Measurements from ENCODE around the gene ESX1. TPM values are rescaled to one million over a fixed set of nuclear protein-coding genes. Genes with fewer than 3 reads are reported as not detected.
"Not testable (repeated sequence)": the region's sequence is repeated elsewhere in the genome, so short reads cannot be mapped to it uniquely, and the experiment has no call there.

The ESX1 gene
- total RNA-seq, 4 donors from 2014 or later, result not detected

DNA sequence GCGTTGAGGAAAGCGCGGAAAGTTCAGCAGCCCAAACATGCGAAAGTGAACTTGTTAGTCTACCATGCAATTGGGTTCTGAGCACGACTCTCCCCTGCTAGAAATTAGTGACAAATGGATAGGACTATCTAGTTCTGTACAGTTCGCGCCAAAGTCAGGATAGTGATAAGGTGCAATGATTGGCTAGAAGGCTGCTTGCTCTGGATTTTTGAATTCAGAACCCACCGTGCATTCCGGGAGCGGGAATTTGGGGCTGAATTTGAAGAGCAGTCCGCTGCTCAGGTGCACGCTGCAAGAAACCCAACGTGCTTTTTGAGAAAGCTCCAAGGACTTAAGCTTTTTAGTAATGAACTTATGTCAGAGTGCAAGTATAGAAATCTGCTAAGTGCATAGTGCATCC, 732 bp upstream of the ESX1 start:
- Histone ChIP-seq H3K36me3 (no peaks in the 10 kb centered on the region), H3K27ac (no peak overlapping the region), H3K9me3 (no peaks in the 10 kb centered on the region), H3K4me3 (no peak overlapping the region), H3K27me3 (no peaks in the 10 kb centered on the region), H3K4me1 (peaks cover 0 to 7% (median 0%) of the 10 kb centered on the region in 4 donors)
- no peak for DNase-seq
- TF ChIP-seq, protein P1, sequence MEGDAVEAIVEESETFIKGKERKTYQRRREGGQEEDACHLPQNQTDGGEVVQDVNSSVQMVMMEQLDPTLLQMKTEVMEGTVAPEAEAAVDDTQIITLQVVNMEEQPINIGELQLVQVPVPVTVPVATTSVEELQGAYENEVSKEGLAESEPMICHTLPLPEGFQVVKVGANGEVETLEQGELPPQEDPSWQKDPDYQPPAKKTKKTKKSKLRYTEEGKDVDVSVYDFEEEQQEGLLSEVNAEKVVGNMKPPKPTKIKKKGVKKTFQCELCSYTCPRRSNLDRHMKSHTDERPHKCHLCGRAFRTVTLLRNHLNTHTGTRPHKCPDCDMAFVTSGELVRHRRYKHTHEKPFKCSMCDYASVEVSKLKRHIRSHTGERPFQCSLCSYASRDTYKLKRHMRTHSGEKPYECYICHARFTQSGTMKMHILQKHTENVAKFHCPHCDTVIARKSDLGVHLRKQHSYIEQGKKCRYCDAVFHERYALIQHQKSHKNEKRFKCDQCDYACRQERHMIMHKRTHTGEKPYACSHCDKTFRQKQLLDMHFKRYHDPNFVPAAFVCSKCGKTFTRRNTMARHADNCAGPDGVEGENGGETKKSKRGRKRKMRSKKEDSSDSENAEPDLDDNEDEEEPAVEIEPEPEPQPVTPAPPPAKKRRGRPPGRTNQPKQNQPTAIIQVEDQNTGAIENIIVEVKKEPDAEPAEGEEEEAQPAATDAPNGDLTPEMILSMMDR (IDR thresholded peaks at IDR 0.05), result no peak
- TF ChIP-seq POLR2A (IDR thresholded peaks at IDR 0.05), result no peak

DNA sequence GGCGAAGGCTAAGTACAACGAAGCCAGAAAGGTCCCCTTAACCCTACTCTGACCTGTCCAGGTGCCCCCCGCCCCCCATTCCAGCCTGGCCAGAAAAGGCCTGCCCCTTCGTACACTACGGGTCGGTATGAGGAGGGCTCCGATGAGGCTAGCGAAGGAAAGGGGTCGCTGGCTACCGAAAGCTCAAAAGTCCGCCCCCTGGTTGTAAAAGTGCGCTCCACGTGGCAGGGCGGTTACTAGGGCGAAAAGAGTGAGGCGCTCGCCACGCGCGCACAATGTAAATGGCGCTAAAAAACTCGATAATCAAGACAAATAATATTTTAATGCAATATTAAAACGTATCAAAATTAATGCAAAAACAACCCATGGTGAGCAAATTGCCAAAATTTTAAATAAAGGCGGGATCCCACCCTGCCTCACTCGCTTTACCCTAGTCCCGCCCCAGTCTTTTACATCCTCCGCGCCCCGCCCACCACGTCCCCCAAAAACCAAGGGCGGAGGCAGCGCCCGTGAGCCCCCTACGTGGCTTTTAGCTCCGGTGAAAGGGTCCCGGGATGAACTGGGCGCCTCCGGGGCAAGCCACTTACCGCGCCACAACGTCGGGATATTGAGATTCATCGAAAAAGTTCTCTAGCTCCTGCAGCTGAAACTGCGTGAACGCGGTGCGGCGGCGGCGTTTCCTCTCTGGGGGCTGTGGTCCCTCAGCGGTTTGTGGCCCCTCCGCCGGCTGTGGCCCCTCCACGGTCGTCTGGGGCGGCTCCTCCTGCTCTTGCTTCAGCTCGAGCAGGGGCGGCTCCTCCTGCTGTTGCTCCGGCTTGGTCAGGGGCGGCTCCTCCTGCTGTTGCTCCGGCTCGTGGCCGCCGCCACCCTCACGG, 929 bp downstream of the ESX1 start:
- no peak overlapping the region for H3K4me3 ChIP-seq
- no peak for TF ChIP-seq POLR2A (IDR thresholded peaks at IDR 0.05)
- TF ChIP-seq, protein P1 (IDR thresholded peaks at IDR 0.05), result no peak
- H3K27me3 ChIP-seq, result no peaks in the 10 kb centered on the region
- H3K4me1 ChIP-seq, result peaks cover 0 to 7% (median 0%) of the 10 kb centered on the region in 4 donors
- no peaks in the 10 kb centered on the region for H3K36me3 ChIP-seq
- no peak for DNase-seq
- no peak overlapping the region for H3K27ac ChIP-seq
- H3K9me3 ChIP-seq, result no peaks in the 10 kb centered on the region

DNA sequence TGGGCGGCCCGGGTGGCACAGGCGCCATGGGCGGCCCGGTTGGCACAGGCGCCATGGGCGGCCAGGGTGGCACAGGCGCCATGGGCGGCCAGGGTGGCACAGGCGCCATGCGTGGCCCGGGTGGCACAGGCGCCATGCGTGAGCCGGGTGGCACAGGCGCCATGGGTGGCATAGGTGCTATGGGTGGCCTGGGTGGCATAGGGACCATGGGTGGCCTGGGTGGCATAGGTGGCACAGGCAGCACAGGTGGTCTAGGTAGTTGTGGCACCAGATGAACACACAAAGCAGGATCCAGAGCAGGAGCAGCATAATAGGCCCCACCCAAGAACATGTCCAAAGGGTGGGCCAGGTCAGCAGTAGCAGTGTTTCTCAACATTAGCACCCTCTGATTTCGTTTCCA, 4.3 kb downstream of the ESX1 start:
- Histone ChIP-seq H3K4me3 (no peak overlapping the region), H3K36me3 (no peaks in the 10 kb centered on the region), H3K27me3 (no peaks in the 10 kb centered on the region), H3K4me1 (peaks cover 0 to 7% (median 0%) of the 10 kb centered on the region in 4 donors), H3K27ac (no peak overlapping the region), H3K9me3 (no peaks in the 10 kb centered on the region)
- TF ChIP-seq POLR2A (IDR thresholded peaks at IDR 0.05), result no peak
- TF ChIP-seq, protein P1 (IDR thresholded peaks at IDR 0.05), result no peak
- DNase-seq, result no peak

DNA sequence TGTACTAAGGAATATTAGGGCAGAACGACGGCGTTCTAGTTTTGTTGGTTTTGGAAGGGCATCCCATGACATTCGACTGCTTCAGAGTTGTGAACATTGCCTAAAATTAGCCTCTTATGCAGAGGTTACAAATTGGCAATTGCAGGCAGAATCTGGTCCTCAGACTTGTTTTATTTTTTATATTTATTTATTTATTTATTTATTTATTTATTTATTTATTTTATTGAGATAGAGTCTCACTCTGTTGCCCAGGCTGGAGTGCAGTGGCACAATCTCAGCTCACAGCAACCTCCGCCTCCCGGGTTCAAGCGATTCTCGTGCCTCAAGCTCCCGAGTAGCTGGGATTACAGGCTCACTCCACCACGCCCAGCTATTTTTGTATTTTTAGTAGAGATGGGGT, 24.7 kb downstream of the ESX1 start:
- H3K27me3 ChIP-seq, result not testable (repeated sequence)

DNA sequence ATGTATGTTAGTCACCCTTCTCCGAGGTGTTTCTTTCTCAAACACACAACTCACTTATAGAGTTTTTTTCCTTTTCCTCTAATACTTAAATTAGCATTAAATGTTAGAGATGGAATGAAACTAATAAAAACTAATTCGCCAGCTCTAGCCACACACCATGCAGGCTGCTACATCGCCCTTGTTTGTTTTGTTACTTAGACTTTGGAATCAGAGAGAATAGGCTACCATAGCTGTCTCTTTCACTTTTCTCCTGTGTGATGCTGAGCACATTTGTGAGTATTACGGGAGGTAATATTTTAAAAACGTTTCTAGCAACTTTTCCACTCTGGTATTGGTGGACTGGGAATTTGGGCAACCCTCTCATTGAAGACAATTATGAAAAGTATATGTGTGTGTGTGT, 43.5 kb downstream of the ESX1 start:
- no peak overlapping the region for H3K27ac ChIP-seq
- no peaks in the 10 kb centered on the region for H3K4me1 ChIP-seq
- no peak overlapping the region for H3K4me3 ChIP-seq
- no peak for DNase-seq
- H3K9me3 ChIP-seq, result no peaks in the 10 kb centered on the region
- no peaks in the 10 kb centered on the region for H3K27me3 ChIP-seq
- no peaks in the 10 kb centered on the region for H3K36me3 ChIP-seq
- TF ChIP-seq, protein P1 (IDR thresholded peaks at IDR 0.05), result no peak
- TF ChIP-seq POLR2A (IDR thresholded peaks at IDR 0.05), result no peak

More for the DNA sequence above, 24.7 kb downstream of the ESX1 start:
- not testable (repeated sequence) for DNase-seq, H3K9me3 ChIP-seq, H3K4me1 ChIP-seq, H3K36me3 ChIP-seq, H3K27ac ChIP-seq, H3K4me3 ChIP-seq

DNA sequence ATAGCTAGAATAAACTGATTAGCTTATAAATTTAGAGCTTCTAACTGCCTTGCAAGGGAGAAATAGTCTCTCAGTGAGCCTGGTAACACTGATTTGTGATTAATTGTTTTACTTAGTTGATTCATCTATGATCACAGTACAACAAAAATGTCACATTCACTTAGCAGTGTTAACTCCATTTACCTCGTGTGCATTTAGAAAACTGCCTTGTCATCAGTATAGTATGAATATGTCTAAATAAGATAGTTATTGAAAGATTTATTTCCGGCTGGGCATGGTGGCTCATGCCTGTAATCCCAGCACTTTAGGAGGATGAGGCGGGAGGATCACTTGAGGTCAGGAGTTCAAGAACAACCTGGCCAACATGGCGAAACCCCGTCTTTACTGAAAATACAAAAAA, 49.2 kb downstream of the ESX1 start:
- no peak for DNase-seq
- TF ChIP-seq POLR2A (IDR thresholded peaks at IDR 0.05), result no peak
- TF ChIP-seq, protein P1 (IDR thresholded peaks at IDR 0.05), result no peak
- Histone ChIP-seq H3K4me1 (no peaks in the 10 kb centered on the region), H3K27me3 (no peaks in the 10 kb centered on the region), H3K9me3 (no peaks in the 10 kb centered on the region), H3K36me3 (no peaks in the 10 kb centered on the region), H3K4me3 (no peak overlapping the region), H3K27ac (no peak overlapping the region)

Data from Peyer's patch (tissue), 4 donors.